GM12892 (cell line): ENCODE measurements around the gene GREM2.

Source experiments
- POLR2AphosphoS5 ChIP-seq: IDR thresholded peaks from 2 replicates; pipeline ENCODE4 v1.6.1; 2011; ENCODE audit warnings: low read depth, low read length, control low read depth
- TAF1 ChIP-seq: IDR thresholded peaks from 2 replicates; pipeline ENCODE4 v1.6.1; 2011; ENCODE audit warnings: low read depth, mild to moderate bottlenecking, control low read depth, low read length, borderline replicate concordance

- TF ChIP-seq TAF1 (no peak), POLR2AphosphoS5 (no peak)
These were observed 52.2 kb downstream of the GREM2 start for GRCh38 chr1:240559781-240560180.
